ENCODE measurements around the gene CYP46A1.

CYP46A1 gene

DNA sequence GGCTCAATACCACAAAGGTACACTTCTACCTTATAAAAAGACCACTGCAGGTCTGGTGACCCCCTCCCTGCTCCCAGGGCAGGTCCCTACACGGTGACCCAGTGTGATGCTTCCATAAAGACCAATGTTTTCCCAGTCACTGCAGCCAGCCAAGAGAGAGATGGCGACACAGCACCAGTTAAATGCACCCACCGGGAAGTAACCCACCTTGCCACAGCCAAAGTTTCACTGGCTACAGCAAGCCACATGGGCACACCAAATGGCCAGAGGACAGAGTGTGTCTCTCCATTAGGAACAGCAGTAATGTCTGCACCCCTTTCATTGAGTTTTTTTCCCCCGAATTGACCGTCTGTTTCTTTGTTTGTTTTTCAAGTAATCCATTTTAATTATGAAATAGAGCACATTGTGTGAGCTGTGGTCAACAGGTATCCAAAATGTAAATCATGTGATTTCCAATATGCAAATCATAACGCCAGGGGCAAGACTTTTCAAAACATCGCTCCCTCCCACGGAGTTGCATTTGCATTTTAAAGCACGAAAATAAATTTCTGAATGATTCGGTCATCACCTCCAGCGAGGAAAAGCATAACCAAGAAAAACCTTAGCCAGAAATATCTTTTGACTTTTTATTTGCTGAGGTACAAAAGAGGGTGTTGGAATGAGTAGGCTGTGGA lies 60.2 kb downstream of the CYP46A1 start:
- no peak for DNase-seq
- no peak for ATAC-seq

DNA sequence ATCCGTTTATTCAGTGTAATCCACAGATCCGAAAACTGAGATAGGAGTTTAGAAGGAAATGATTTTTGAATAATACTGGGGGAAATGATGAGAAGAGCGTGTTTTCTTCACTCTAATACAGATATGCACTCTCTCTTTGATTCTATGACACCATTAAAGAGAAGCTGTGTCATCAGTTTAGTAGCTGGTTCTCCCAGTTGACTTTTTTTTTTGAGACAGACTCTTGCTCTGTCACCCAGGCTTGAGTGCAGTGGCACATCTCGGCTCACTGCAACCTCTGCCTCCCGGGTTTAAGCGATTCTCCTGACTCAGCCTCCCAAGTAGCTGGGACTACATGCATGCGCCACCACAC lies 60.8 kb downstream of the CYP46A1 start:
- DNase-seq = no peak
- ATAC-seq = no peak

DNA sequence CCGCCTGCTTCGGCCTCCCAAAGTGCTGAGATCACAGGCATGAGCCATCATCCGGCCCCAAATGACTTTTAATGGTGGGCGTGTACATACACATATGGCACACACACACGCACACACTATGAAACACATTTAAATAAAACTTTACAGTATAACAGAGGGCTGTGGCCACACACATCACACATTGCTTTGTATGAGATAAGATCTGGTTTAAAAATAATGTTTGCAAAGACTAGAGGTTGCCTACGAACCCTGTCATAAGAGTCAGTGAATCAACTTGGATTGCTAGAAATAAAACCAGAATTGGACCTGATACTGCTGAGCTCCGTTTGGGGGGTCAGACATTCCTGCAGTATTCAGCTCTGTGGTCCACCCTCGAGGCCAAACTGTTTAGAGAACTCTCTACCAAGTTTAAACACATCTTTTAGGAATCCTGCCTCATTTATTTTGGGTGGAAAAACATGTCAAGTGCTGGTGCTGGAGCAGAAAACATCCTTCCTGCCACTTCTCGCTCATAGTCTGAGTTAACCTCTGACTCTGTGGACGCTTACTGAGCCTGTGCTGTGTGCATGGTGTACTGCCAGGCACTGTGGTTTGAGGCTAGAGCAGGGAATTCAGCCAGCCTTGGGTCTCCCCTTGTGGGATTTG lies 61.3 kb downstream of the CYP46A1 start:
- ATAC-seq = no peak
- DNase-seq = no peak

DNA sequence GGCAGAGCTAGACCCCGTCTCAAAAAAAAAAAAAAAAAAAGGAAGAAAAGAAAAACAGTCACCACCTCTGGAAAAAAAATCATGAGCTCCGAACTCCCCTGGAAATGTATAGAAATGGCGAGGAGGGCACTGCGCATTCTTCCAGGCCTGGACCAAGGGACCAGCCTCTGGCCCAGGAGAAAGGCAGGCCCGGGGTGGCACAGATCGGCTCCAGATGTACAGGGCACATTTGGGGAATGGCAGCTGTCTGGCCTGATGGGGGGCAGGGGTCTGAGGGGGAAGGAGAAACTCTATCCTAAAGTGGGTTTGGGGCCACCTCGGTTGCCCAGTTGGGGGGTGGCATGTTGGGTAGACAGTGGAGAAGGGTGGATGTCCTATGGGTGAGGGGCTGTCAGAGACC lies 63.1 kb downstream of the CYP46A1 start:
- ATAC-seq (no peak), DNase-seq (no peak)

DNA sequence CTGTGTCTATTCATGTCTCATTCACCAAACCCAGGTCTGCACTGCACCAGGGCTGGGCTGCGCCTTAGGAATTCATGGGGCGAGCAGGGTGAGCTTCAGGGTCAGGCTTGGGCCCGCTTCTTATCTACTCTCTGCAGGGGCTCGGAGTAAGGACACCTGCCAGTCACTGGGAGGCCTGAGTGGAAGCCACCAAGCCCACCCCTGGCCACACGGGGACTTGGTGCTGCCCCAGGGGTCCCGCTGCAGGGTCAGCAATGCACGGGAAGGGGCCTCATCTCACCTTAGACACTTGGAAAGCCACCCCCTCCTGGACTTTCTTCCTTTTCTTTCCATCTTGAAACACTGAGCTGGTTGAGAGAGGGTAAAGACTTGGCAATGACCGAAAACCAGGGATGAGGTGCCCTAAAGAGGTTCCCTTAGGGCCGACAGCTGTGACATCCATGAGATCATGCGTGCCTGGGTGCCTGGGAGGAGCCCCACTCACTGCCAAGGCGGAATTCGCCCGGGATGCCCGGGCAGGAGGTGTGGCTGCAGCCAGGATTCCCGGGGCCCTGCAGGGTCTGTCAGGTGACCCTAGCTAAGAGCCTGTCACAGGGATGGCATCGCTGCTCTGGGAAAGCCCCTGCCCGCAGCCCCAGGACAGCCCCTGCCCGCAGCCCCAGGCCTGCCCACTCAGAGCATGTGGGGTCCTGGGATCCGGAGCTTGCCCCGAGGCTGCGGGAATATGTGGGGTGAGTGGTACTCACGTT lies 63.7 kb downstream of the CYP46A1 start:
- DNase-seq (no peak), ATAC-seq (no peak)

DNA sequence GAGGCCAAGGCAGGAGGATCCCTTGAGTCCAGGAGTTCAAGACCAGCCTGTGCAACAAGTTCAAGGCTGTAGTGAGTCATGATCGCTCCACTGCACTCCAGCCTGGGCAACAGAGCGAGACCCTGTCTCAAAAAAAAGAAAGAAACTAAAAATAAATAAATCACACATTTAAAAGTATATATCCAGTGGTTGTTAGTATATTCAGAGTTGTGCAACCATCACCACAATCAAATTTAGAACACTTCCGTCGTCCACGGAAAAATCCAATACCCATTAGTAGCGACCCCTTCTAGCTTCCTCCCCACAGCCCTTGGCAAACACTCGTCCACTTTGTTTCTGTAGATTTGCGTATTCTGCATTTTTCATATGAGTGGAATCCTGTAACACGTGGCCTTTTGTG lies 64.4 kb downstream of the CYP46A1 start:
- DNase-seq = no peak
- no peak for ATAC-seq

DNA sequence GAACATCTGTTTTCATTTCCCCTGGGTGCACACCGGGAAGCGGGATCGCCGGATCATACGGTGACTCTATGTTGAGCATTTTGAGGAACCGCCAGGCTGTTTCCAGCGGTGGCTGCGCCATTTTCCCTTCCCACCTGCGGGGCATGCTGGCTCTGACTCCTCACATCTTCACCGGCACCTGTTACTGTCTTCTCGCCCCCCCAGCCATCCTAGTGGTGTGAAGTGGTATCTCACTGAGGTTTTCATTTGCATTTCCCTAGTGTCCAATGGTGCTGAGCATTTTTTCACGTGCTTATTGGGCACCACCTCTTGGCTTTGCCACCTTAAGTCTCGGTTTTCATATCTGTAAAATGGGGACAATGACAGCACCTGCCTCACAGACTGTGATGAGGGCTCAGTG lies 65.0 kb downstream of the CYP46A1 start:
- ATAC-seq (no peak), DNase-seq (no peak)

DNA sequence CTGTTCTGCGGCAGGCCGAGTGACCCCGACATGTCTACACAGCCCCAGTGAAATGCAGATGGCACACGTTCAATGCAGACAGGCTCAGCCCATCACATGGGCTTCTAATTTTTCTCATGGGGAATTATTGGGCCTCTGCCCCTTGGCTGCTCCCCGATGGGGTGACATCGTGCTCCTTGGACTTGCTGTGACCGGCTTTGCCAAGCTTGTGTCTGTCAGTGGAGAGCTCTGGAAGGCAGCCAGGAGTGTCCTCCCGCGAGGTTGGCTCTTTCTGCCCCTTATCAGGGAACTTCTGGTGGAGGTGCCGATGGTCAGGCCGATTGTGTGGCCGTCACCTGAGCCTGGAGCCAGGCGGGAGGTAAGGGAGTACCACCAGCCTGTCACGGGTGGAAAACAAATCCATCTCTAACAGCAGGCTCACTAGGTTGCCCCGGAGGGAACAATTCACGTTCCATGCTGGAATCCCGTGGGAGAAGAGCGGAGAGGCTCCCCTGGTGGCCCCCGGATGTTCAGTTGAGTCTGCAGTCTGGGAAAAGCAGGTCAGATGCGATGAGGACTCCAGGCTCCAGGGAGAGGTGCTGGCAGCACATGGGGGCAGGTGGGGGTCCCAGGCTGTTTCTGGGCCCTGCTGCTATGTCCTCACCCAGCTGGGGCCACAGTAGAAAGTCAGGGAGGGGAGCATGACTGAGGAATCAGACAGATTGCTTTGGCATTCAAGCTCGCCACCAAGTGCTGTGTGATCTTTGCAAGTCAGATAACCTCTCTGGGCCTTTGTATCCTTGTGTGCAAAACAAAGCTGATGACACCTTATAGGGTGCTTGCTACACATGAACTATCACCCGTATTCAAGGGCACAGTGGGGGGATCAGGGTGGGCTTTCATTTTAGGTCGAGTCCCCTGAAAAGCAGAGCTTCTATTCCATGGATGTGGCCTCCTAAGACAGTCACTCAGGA lies 65.9 kb downstream of the CYP46A1 start:
- ATAC-seq = no peak
- DNase-seq = no peak

DNA sequence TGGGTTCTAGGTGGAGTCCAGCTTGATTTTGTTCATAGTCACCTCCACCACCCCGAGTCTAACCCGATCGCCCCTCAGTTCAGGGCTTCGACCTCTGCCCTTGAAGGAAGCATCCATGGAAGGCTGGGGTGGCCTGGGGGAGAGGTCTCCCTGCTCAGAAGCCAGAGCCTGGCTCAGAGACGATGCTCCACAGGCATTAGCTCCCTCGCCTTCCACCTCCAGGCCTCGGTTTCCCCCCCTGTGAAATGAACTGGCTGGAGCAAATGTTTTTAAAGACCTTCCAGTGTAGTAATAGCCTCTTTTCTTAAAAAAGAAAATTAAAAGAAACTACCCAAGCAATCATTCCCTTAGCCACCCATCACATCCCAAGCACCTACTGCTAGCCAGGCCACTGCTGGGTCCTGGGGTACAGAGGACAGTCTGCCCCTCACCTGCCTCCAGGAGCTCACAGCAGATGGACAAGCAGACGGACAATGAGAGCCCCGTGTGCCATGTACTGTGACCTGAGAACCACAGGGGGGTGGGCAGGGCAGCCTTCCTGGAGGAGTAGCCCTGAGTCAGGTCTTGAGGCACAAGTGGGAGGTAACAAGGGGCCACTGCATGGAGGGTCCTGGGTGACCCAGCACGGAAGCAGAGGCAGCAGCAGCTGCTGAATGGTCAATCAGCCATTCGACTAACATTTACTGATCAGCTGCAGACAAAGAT lies 66.8 kb downstream of the CYP46A1 start:
- DNase-seq = no peak
- ATAC-seq = no peak

DNA sequence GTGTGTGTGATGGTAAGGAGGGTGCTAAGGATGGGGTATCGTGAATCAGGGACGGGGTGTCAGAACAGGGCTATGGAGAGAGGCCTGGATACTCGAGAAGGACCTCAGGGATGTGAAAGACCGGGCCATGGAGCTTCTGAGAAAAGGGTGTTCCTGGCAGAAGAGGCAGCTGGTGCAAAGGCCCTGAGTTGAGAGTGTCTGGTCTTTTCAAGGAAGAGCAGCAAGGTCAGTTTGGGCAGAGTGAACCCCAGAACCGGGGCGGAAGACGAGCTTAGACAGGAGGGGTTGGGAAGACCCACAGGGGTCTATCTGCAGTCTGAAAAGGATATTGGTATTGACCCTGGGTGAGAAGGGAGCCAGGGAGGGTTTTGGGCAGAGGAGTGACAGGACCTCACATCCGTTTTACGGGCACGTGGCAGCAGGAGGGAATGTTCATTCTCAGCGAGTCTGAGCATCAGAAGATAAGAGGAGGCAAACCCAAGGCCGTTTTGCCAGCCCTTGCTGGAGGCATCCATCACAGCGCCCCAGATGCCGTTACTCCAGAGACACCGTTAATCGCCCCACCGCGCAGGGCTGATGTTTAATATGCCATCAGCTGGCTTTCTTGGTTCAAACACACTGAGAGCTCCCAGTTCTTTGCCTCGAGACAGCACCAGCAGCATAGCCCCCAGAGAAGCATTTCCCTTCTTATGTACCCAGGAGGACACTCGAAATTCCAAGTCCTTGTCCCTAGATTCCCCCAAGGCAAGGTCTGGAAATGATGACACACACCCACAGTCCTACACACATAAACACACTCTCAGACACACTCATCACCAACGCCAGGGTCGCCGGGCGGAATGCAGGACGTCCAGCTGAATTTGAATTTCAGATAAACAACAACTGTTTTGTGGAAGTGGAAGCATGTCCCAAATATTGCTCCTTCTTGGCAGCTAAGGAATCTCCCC lies 67.7 kb downstream of the CYP46A1 start:
- ATAC-seq (no peak), DNase-seq (no peak)

DNA sequence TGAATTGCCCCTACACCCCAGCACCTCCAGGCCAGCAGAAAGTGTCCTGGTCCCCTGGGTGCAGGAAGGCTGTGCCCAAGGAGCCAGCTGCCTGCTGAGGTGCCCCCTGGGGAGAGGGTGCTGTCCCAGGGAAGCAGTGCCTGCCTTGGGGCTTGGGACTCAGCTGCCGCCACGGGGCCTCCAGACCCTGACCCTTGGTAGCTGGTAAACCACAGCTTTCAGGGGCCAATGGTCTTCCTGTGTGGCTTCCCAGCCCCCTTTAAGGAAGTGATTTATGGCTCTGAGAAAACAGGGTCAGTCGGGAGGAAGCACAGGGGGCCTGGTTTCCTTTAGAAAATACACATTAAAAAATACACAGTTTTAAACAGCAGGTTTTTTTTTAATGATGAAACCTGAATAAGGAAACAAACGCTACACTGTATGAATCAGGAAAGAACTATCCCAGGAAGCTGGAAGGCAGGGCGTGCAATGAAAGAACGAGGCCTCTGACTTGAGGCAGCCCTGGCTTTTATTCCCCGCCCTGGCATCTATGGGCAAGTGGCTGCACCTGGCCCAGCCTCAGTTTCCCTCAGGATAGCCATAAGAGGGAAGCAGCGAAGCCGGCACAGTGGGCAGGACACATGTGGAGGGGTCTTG lies 68.5 kb downstream of the CYP46A1 start:
- ATAC-seq (no peak), DNase-seq (no peak)

DNA sequence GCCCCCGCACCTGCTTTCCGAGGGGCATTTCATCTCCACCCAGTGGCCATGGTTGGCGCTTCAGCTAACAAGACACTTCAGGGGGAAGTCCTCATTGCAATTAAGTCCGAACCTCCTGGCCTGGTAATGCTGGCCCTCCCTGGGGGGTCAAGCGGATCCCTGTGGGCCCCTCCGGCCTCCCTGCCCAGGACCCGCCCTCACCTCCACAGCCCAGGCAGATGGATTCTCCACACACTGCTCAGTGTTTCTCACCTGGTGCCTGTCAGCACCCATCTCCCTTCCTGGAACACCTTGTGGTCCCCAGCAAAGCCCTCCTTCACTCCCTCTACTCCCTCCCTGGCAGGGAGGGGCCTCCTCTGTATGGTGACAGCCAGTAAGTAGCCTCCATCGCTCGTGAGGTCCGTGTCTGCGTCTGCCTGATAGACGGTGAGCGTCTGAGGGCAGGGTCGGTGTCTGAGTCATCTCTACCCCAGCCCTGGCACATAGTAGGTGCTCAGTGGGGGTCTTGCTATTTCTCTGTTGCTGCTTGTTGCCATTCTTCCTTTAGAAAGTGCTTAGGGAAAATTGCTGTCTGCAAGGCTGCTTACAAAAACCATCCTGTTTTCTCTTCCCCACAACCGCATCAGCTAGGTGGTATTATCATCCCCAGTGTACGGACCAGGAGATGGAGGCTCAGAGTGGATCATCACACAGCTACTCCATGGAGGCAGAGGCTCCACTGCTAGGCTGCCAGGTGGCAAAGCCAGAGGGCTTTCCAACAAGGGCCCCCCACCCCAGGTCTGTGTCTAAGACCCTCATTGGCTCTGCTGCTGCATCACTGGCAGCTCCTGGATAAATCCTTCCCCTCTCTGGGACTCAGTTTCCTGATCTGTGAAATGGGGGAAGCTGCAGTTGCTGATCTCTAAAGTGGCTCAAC lies 69.4 kb downstream of the CYP46A1 start:
- no peak for ATAC-seq
- DNase-seq = no peak

DNA sequence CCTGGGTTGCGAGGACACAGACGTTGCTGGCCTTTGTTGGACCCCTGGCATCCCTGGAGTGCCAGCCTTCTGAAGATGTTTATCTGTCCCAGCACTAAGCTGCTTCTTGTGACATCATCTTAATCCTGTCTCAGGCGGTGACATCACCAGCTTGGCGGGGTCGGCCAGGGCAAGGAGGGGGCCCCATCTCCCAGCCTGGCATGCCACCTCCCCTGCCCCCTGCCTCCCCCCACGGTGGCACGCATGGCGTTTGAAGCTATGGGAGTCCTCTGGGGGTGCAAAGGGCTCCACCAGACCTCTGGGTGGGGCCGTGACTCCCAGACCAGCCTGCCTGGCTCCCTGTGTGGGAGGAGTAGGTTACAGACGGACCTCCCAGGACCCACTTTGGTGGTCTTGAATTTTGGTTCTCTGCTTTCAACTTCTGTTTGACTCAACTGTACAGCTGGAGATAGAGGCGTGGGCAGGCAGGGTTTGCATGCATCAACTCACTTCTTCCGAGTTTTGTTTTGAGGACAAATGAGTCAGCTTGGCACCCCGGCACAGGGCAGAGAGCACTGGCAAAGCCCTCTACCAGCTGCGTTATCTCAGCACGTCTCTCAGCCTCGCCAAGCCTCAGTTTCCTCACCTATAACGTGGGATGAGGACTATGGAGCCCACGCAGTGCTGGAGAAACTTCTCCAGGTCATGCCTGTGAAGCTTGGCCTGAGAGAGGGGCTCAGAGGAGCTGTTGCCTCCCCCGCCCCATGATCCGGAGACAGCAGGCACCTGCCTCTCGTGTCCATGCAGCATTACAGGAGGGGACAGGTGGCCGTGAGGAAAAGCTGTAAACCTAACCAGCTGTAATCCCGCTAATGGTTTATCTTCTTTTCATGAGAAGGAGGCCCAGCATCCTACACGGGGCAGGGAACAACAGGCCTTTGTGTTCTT lies 70.3 kb downstream of the CYP46A1 start:
- peak; percentile 40 for ATAC-seq

DNA sequence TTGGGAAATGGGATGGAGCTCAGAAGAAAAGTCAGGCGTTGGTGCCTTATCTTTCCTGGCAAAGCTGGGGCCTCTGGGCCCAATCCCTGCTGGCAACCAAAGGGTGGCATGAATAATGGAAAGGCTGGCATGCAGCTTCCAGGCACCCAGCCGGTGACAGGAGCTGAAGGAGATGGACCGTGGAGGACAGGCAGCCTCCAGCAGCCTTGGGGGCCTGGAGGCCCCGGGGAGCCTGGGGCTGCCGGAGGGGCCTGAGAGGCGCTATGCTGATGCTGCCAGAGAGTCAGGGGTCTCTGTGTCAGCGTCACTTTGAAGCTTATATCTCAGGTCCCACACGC lies 70.9 kb downstream of the CYP46A1 start:
- DNase-seq (no peak), ATAC-seq (no peak)

More for the DNA sequence above, 70.3 kb downstream of the CYP46A1 start:
- DNase-seq = no peak

DNA sequence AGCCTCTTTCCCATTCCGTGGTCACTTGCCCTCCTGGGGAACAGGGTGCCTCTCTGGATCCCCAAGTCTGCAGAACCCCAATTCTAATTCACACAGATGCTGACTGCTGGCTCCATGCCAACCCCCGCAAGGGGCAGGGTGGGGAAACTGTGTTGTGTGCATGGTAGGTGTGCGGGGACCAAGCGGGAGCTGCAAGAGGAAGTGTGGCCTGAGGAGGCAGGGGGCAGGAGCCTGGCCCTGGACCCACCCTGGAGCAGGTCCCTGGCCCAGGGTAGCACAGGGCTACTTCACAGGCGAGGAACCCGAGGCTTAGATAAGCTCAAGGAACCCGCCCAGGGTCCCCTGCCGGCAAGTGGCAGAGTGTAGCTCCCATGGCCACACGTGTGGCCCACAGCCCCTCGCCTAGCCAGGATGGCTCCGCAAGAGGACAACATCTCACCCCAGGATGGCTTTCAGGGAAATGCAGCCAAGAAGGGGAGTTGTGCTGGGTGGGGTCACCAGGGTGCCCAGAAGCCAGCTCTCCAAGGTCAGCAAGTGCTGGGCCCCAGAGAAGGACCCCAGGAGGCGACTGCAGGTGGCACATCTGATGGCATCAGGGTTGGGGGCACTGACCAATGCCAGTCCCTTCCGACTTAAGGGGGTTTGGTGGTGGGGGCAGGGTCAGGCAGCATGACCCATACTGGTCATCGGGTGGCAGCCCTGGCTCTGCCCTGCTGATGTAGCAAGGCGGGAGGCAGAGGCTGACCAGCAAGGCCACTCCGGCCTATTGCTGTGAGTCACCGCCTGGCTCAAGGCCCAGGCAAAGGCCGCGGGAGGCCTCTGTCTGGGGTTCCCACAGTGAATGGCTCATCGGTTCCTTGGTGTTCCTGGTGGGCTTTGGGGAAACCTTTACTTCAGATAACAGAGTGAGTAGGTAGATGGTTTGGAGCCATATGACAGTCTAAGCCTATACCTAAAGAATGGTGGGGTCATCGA lies 71.8 kb downstream of the CYP46A1 start:
- no peak for ATAC-seq
- no peak for DNase-seq

DNA sequence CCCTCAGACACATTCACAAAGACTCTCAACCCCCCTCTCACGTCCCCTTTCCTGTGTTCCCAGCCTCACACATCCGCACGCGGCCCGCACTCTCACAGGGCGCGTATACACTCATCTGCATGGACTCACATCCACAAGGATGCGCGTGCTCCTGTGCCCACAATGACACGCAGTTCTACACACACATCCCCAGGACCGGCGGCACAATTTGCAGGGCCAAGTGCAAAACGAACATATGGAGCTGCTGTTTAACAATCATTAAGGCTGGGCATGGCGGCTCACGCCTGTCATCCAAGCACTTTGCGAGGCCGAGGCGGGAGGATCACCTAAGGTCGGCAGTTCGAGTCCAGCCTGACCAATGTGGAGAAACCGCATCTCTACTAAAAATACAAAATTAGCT lies 72.7 kb downstream of the CYP46A1 start:
- ATAC-seq (no peak), DNase-seq (no peak)
